ENCODE measurements around the gene HOXB7. TPM values are rescaled to one million over a fixed set of nuclear protein-coding genes. Genes with fewer than 3 reads are reported as not detected.

HOXB7 gene
- total and polyA plus RNA-seq, 10 of the 15 experiments (the other 5 are each of a cell fraction or from before 2014, with no cell fraction given): 2.8 to 7.4 (median 4.2) TPM

GRCh38 chr17:48565022-48565554 lies 45.7 kb downstream of the HOXB7 start:
- WGBS (ENCODE audit: insufficient coverage, insufficient replicate concordance, low lambda C conversion rate, missing lambda C conversion rate): 91% methylated on average over 2 of the region's 2 CpGs
- Histone ChIP-seq H3K4me2 (ENCODE audit: control insufficient read depth, insufficient read depth) (no peak overlapping the region), H3K36me3 (ENCODE audit: control insufficient read depth in 2 of 2, insufficient read depth in 2 of 2, low read length in 1 of 2) (no peaks in the 10 kb centered on the region; a peak in 1 of 4 replicates), H3K79me2 (ENCODE audit: control insufficient read depth, insufficient read depth, low read length) (no peaks in the 10 kb centered on the region), H3K27me3 (replicated peaks in 1 of 2; ENCODE audit: control insufficient read depth in 2 of 2, insufficient read depth in 2 of 2, low read length in 1 of 2) (no peaks in the 10 kb centered on the region), H2AFZ (ENCODE audit: control insufficient read depth, low read depth, low read length) (no peak overlapping the region), H3K9ac (ENCODE audit: control insufficient read depth, insufficient read depth, low read length) (no peak overlapping the region), H3K9me3 (replicated peaks; ENCODE audit: control insufficient read depth, insufficient read depth, low read length) (no peaks in the 10 kb centered on the region), H3K4me1 (ENCODE audit: control insufficient read depth, insufficient read depth, low read length) (no peaks in the 10 kb centered on the region), H3K27ac (ENCODE audit: control insufficient read depth, insufficient read depth) (no peak overlapping the region), H3K4me3 (no peak overlapping the region), H4K20me1 (ENCODE audit: control insufficient read depth, insufficient read depth) (no peaks in the 10 kb centered on the region)
- DNase-seq (ENCODE audit: low read depth, low spot score): no peak
- SMC1A ChIA-PET (ENCODE audit: uncharacterized antibody, unreplicated experiment): interaction anchor here (0.6 to 1.3 kb wide), 2 partner anchors 61 to 91 kb away, joined by 4 read pairs; no protein-coding TSS in a partner anchor
- BruUV-seq (replicated peaks): no TSS peak
- in situ Hi-C loops (cut with MboI): no loop called here
- no peak for ATAC-seq
- FAIRE-seq: no peak
- POLR2A ChIA-PET: interaction anchor here (0.6 kb wide), 1 partner anchor 9 kb away, joined by 3 read pairs; no protein-coding TSS in a partner anchor
- RAD21 ChIA-PET (ENCODE audit: unreplicated experiment): no interaction called here
- TF ChIP-seq CHD2 (IDR thresholded peaks at IDR 0.05; ENCODE audit: borderline replicate concordance, low read depth, low read length) (no peak), SREBF2 (IDR thresholded peaks at IDR 0.05; ENCODE audit: low read length) (no peak), MXI1 (IDR thresholded peaks at IDR 0.05; ENCODE audit: low read depth, low read length) (no peak), MEF2A (IDR thresholded peaks at IDR 0.05; ENCODE audit: insufficient read depth, low read depth, low read length) (no peak), ZNF687 (IDR thresholded peaks at IDR 0.05) (no peak), PRDM15 (CRISPR knock-in tag; IDR thresholded peaks at IDR 0.05) (no peak), PKNOX1 (IDR thresholded peaks at IDR 0.05) (no peak), MLLT1 (IDR thresholded peaks at IDR 0.05) (no peak), HDGF (IDR thresholded peaks at IDR 0.05) (no peak), RB1 (IDR thresholded peaks at IDR 0.05; ENCODE audit: borderline replicate concordance) (no peak), RAD21 (IDR thresholded peaks at IDR 0.05; ENCODE audit: insufficient read depth, low read depth, low read length) (no peak), CHD4 (IDR thresholded peaks at IDR 0.05) (no peak)
- intact Hi-C loops (cut with micrococcal nuclease; ENCODE audit: unreplicated experiment): no loop called here
- CTCF ChIA-PET: no interaction called here

All from GM12878 (cell line).